ENCODE data around the gene LRRC7. TPM values are rescaled to one million over a fixed set of nuclear protein-coding genes. Genes with fewer than 3 reads are reported as not detected.

Gene LRRC7
- total RNA-seq, 1 experiment from 2014 or later, result not detected

- DNase-seq (ENCODE audit: low read depth), result no peak
- in situ Hi-C loops (cut with HindIII; ENCODE audit: low pct_unique_long_range_greater_than_20kb, low sequenced_read_pairs), result no loop called here
These were observed 5.2 kb downstream of the LRRC7 start for GRCh38 chr1:69572921-69573320.

DNA sequence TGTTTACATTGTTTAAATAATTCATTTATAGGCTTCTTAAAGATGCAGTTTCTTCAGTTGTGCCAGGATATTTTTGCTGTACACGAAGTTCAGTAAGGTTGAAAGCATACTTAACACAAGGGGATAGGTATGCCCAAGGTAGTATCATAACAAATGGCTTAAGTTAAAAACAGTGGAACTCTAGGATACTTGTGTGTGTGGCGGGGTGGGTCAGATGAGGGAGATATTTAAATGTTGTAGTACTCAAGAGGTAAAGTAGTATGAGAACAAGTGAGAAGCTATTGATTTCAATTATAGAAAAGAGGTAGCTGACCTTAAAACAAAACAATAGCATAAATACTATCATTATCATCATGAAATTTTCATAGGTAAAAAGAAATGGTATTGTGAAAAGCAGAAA, 6.2 kb downstream of the LRRC7 start:
- in situ Hi-C loops (cut with HindIII; ENCODE audit: low pct_unique_long_range_greater_than_20kb, low sequenced_read_pairs), result no loop called here
- no peak for DNase-seq (ENCODE audit: low read depth)

- in situ Hi-C loops (cut with HindIII; ENCODE audit: low pct_unique_long_range_greater_than_20kb, low sequenced_read_pairs), result no loop called here
- DNase-seq (ENCODE audit: low read depth), result no peak
These were observed 17.9 kb downstream of the LRRC7 start for GRCh38 chr1:69585666-69586065.

- in situ Hi-C loops (cut with HindIII; ENCODE audit: low pct_unique_long_range_greater_than_20kb, low sequenced_read_pairs), result no loop called here
- DNase-seq (ENCODE audit: low read depth), result no peak
These were observed 19.7 kb downstream of the LRRC7 start for GRCh38 chr1:69587391-69587790.

DNA sequence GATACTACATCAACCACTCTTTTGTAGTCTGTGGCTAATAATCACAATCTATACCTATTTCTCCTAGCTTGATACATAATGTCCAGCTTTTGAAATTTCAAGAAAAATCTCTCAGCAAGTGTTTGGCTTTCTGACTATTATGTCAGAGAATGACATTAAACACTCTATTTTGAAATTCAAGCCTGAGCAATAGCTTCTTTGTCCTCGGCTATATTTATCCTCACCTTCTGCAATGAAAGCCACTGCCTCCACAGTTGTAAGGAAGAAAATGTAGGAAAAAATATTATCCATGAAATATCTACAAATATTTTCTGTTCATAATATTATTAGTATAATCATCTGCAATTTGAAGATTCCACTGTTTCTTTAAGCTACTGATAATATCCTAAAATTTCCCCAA, 22.1 kb downstream of the LRRC7 start:
- in situ Hi-C loops (cut with HindIII; ENCODE audit: low pct_unique_long_range_greater_than_20kb, low sequenced_read_pairs), result no loop called here

DNA sequence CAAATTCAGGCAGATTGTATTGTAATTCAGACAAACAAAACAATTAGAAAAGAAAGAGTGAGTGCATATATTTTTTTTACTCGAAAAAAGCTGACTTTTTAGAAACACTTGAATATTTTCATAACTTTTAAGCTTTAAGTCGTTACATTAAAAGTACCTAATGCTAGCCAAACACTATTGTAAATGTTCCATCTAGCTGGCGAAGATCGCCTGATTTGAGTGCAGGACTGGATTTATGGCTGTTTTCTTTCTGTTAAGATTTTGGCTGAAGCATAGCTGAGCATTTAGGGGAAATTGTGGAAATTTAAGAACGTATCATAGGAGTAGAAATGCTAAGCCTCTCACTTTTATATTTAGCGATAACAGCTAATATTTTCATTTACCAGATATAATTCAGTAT, 24.6 kb downstream of the LRRC7 start:
- DNase-seq (ENCODE audit: low read depth), result no peak
- in situ Hi-C loops (cut with HindIII; ENCODE audit: low pct_unique_long_range_greater_than_20kb, low sequenced_read_pairs), result no loop called here

More for the DNA sequence above, 22.1 kb downstream of the LRRC7 start:
- no peak for DNase-seq (ENCODE audit: low read depth)

- DNase-seq (ENCODE audit: low read depth), result no peak
- in situ Hi-C loops (cut with HindIII; ENCODE audit: low pct_unique_long_range_greater_than_20kb, low sequenced_read_pairs), result no loop called here
These were observed 27.8 kb downstream of the LRRC7 start for GRCh38 chr1:69595486-69595885.

- DNase-seq (ENCODE audit: low read depth), result no peak
- in situ Hi-C loops (cut with HindIII; ENCODE audit: low pct_unique_long_range_greater_than_20kb, low sequenced_read_pairs), result no loop called here
These were observed 43.6 kb downstream of the LRRC7 start for GRCh38 chr1:69611316-69611715.

- in situ Hi-C loops (cut with HindIII; ENCODE audit: low pct_unique_long_range_greater_than_20kb, low sequenced_read_pairs), result no loop called here
- DNase-seq (ENCODE audit: low read depth), result no peak
These were observed 45.7 kb downstream of the LRRC7 start for GRCh38 chr1:69613414-69613813.

GRCh38 chr1:69638673-69639072, 71.0 kb downstream of the LRRC7 start:
- in situ Hi-C loops (cut with HindIII; ENCODE audit: low pct_unique_long_range_greater_than_20kb, low sequenced_read_pairs), result no loop called here

GRCh38 chr1:69639159-69639558, 71.4 kb downstream of the LRRC7 start:
- DNase-seq (ENCODE audit: low read depth), result no peak
- in situ Hi-C loops (cut with HindIII; ENCODE audit: low pct_unique_long_range_greater_than_20kb, low sequenced_read_pairs), result no loop called here

More at GRCh38 chr1:69638673-69639072, 71.0 kb downstream of the LRRC7 start:
- no peak for DNase-seq (ENCODE audit: low read depth)

DNA sequence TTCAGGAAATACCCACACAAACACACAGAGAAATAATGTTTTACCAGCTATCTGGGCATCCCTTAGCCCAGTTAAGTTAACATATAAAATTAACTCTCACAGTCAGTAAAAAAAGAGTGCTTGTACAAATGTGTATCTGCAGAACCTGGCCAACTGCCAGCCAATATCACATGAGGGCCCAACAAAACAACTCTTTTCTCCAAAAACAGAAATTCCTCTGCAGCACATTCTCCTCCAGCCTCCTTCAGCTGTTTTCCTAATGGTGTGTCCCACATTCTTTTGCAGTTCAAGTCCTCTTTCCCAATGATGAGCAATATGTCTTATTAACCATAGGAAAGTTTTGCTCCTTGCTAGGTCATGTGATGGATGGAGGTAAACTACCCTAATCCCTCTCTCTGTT, 75.5 kb downstream of the LRRC7 start:
- in situ Hi-C loops (cut with HindIII; ENCODE audit: low pct_unique_long_range_greater_than_20kb, low sequenced_read_pairs), result no loop called here
- DNase-seq (ENCODE audit: low read depth), result no peak

DNA sequence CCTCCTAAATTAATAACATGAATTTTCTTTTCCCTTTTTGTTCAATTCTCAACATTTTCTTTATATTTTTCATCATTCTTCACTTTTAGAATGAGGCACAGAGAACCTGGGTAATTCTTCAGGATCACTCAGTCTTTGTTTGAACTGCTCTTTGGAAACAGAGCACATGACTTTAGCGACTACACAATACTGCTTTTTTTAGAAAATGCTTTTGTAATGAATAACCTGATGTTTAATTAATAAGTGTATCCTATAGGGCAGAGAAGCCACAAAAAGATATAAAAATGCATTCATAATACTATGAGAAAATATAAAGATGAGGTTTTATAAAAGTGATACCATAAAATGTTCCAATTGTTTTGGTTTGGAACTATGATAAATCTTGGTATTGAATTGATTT, 77.8 kb downstream of the LRRC7 start:
- in situ Hi-C loops (cut with HindIII; ENCODE audit: low pct_unique_long_range_greater_than_20kb, low sequenced_read_pairs), result no loop called here
- DNase-seq (ENCODE audit: low read depth), result no peak

- no peak for DNase-seq (ENCODE audit: low read depth)
- in situ Hi-C loops (cut with HindIII; ENCODE audit: low pct_unique_long_range_greater_than_20kb, low sequenced_read_pairs), result no loop called here
These were observed 80.8 kb downstream of the LRRC7 start for GRCh38 chr1:69648486-69648885.

- in situ Hi-C loops (cut with HindIII; ENCODE audit: low pct_unique_long_range_greater_than_20kb, low sequenced_read_pairs), result no loop called here
These were observed 81.8 kb downstream of the LRRC7 start for GRCh38 chr1:69649383-69649990.

DNA sequence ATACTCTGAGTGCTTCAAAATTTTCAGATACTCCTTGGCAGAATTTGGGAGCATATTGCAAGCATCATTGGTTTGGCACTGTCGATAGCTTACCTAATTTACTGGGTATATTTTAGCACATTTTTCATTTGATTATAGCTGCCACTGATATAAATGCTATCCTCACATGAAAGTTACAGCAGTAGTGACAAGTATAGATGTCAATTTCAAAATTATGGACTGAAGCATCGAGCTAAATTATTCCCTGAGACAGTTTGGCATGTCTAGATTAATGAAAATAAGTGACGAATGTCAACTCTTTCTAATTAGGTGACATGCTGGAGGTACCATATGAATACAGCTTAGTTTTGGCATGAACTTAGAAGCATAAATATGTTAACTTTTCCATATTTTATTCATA, 83.1 kb downstream of the LRRC7 start:
- DNase-seq (ENCODE audit: low read depth), result no peak
- in situ Hi-C loops (cut with HindIII; ENCODE audit: low pct_unique_long_range_greater_than_20kb, low sequenced_read_pairs), result no loop called here

More at GRCh38 chr1:69649383-69649990, 81.8 kb downstream of the LRRC7 start:
- no peak for DNase-seq (ENCODE audit: low read depth)

GRCh38 chr1:69651656-69652055, 83.9 kb downstream of the LRRC7 start:
- DNase-seq (ENCODE audit: low read depth), result no peak
- in situ Hi-C loops (cut with HindIII; ENCODE audit: low pct_unique_long_range_greater_than_20kb, low sequenced_read_pairs), result no loop called here

DNA sequence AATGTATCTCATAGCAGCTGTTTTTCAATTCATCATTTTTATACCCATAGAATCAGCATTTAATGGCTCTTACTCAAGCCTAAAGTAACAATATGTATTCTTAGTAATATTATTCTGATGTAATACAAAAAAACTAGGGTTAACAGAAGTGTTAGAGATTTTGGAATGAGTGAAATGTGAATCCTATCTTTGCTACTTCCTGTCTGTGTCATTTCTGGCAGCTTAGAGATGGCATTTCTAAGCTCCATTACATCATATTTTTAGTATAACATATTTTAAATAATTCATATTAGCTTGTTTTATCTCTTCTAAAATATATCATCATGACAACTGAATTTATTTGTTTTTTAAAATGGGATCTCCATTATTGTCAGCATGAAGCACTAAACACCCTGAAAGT, 90.2 kb downstream of the LRRC7 start:
- in situ Hi-C loops (cut with HindIII; ENCODE audit: low pct_unique_long_range_greater_than_20kb, low sequenced_read_pairs), result no loop called here
- no peak for DNase-seq (ENCODE audit: low read depth)

GRCh38 chr1:69661686-69662085, 94.0 kb downstream of the LRRC7 start:
- no peak for DNase-seq (ENCODE audit: low read depth)
- in situ Hi-C loops (cut with HindIII; ENCODE audit: low pct_unique_long_range_greater_than_20kb, low sequenced_read_pairs), result no loop called here

DNA sequence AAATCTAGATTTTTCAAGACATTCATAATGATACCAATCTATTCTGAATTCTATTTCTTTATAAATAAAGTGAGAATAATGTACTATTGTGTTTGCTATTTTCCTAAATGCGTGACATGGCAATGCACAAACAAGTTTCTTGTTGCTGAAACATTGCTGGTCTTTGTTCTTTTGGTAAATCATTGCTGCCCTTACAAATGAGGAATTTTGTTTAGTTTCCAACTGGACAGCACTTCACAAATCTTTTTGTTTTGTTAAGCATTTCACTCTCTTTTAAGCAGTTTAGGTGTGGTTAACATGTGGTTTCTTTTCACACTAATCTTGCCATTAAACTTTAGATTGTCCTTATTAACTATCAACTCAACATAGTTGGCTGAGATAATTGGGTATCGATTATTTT, 94.6 kb downstream of the LRRC7 start:
- in situ Hi-C loops (cut with HindIII; ENCODE audit: low pct_unique_long_range_greater_than_20kb, low sequenced_read_pairs), result no loop called here
- no peak for DNase-seq (ENCODE audit: low read depth)
